IMR-90 (cell line): Measurements from ENCODE around the gene CASP6. TPM values are rescaled to one million over a fixed set of nuclear protein-coding genes. Genes with fewer than 3 reads are reported as not detected.

Source experiments
- ATAC-seq: fragments of 200-7000 bp; cut with Tn5 transposase; 2 replicates; pipeline ENCODE4 v1.9.1; 2020; ENCODE audit warnings: low read depth, mild to moderate bottlenecking, moderate library complexity
- BruUV-seq: library from RNA; stranded (reverse); fragments of 400-500 nt; replicated peaks from 2 replicates; lab custom pipeline; 2021; lab: Mats Ljungman, UMichigan
- CTCF ChIA-PET: fragments of 300-600 bp; formaldehyde crosslinking; extraction: SDS; loops from one replicate; lab custom pipeline; 2021; ENCODE audit warnings: antibody characterized with exemption; lab: Yijun Ruan, JAX
- POLR2A ChIA-PET: fragments of 300-600 bp; sonication (Branson Sonifier 250); formaldehyde crosslinking; loops from one replicate; lab custom pipeline; 2022; ENCODE audit warnings: antibody characterized with exemption; ENCODE audit not compliant: unreplicated experiment; lab: Charles Lee
- DNase-seq: peaks from one replicate; pipeline ENCODE4 v3.0.0; 2013
- H2AFZ ChIP-seq: replicated peaks from 2 replicates; pipeline ENCODE3; 2013; ENCODE audit warnings: low read length, mild to moderate bottlenecking; ENCODE audit not compliant: poor library complexity
- H2AK5ac ChIP-seq: 2 replicates; pipeline ENCODE4 v1.6.1; 2013; ENCODE audit warnings: low read depth, low read length, inconsistent platforms
- H2AK9ac ChIP-seq: replicated peaks from 2 replicates; pipeline ENCODE3; 2013; ENCODE audit warnings: mild to moderate bottlenecking, low read depth, low read length, moderate library complexity; ENCODE audit not compliant: poor library complexity
- H2BK120ac ChIP-seq: 2 replicates; pipeline ENCODE4 v1.6.1; 2013; ENCODE audit warnings: low read depth, low read length, inconsistent platforms
- H2BK15ac ChIP-seq: 3 replicates; pipeline ENCODE4 v1.6.1; 2013; ENCODE audit warnings: low read depth, low read length, inconsistent platforms
- H2BK20ac ChIP-seq: 2 replicates; pipeline ENCODE4 v1.6.1; 2013; ENCODE audit warnings: low read depth, mild to moderate bottlenecking, inconsistent platforms, low read length, moderate library complexity
- H2BK5ac ChIP-seq: 2 replicates; pipeline ENCODE4 v1.6.1; 2013; ENCODE audit warnings: mild to moderate bottlenecking, low read depth, low read length, inconsistent platforms; ENCODE audit not compliant: poor library complexity, severe bottlenecking
- H3K14ac ChIP-seq: replicated peaks from 2 replicates; pipeline ENCODE4 v1.6.1; 2013; ENCODE audit warnings: low read depth, low read length, inconsistent platforms
- H3K18ac ChIP-seq: 2 replicates; pipeline ENCODE4 v1.6.1; 2013; ENCODE audit warnings: low read depth, low read length, control low read depth
- H3K23ac ChIP-seq: 2 replicates; pipeline ENCODE4 v1.6.1; 2013; ENCODE audit warnings: low read depth, low read length, inconsistent platforms
- H3K27ac ChIP-seq: 2 replicates; pipeline ENCODE4 v1.5.1; 2013; ENCODE audit warnings: mild to moderate bottlenecking, control low read depth, low read length; ENCODE audit not compliant: insufficient read depth
- H3K27me3 ChIP-seq: 2 replicates; pipeline ENCODE4 v1.6.1; 2013; ENCODE audit warnings: low read length; ENCODE audit not compliant: control insufficient read depth, insufficient read depth
- H3K36me3 ChIP-seq: 2 replicates; pipeline ENCODE4 v1.6.1; 2013; ENCODE audit warnings: low read length, mixed read lengths; ENCODE audit not compliant: control insufficient read depth, insufficient read depth
- H3K4ac ChIP-seq: 2 replicates; pipeline ENCODE4 v1.6.1; 2013; ENCODE audit warnings: low read depth, low read length, inconsistent platforms
- H3K4me1 ChIP-seq: 2 replicates; pipeline ENCODE4 v1.6.1; 2013; ENCODE audit warnings: low read length, mixed read lengths; ENCODE audit not compliant: control insufficient read depth, insufficient read depth
- H3K4me2 ChIP-seq: 2 replicates; pipeline ENCODE4 v1.6.1; 2013; ENCODE audit warnings: low read depth, mild to moderate bottlenecking, control low read depth, low read length, moderate library complexity
- H3K4me3 ChIP-seq: 2 replicates; pipeline ENCODE4 v1.5.1; 2013; ENCODE audit warnings: low read depth, mild to moderate bottlenecking, control low read depth, low read length, moderate library complexity; ENCODE audit not compliant: insufficient read depth
- H3K56ac ChIP-seq: 2 replicates; pipeline ENCODE4 v1.6.1; 2013; ENCODE audit warnings: low read length, inconsistent platforms; ENCODE audit not compliant: insufficient read depth; ENCODE audit errors: extremely low read depth
- H3K79me1 ChIP-seq, 2 experiments: 2 replicates each; pipeline ENCODE4 v1.6.1; 2013; ENCODE audit warnings: low read length in 2 of 2, inconsistent platforms in 1 of 2, low read depth in 1 of 2
- H3K9ac ChIP-seq: 2 replicates; pipeline ENCODE4 v1.6.1; 2013; ENCODE audit warnings: low read depth, low read length, control low read depth
- H3K9me1 ChIP-seq: 2 replicates; pipeline ENCODE4 v1.6.1; 2013; ENCODE audit warnings: low read length, inconsistent platforms; ENCODE audit not compliant: insufficient read depth
- H3K9me3 ChIP-seq: 2 replicates; pipeline ENCODE4 v1.6.1; 2013; ENCODE audit warnings: low read length; ENCODE audit not compliant: control insufficient read depth, insufficient read depth
- H4K20me1 ChIP-seq: 2 replicates; pipeline ENCODE4 v1.6.1; 2013; ENCODE audit warnings: low read length, inconsistent platforms; ENCODE audit not compliant: insufficient read depth
- H4K5ac ChIP-seq: 2 replicates; pipeline ENCODE4 v1.6.1; 2013; ENCODE audit warnings: mild to moderate bottlenecking, low read depth, low read length, control low read depth
- H4K8ac ChIP-seq, 2 experiments: 2 replicates each; pipeline ENCODE4 v1.6.1; 2013; ENCODE audit warnings: low read depth in 2 of 2, low read length in 2 of 2, control low read depth in 1 of 2, inconsistent platforms in 1 of 2
- H4K91ac ChIP-seq: 2 replicates; pipeline ENCODE4 v1.6.1; 2013; ENCODE audit warnings: low read depth, low read length, inconsistent platforms; ENCODE audit not compliant: insufficient read depth
- BHLHE40 ChIP-seq: fragments of 150-350 bp; IDR thresholded peaks from 2 replicates; pipeline ENCODE4 v1.6.1; 2016; ENCODE audit warnings: mild to moderate bottlenecking, low read depth, low read length
- CEBPB ChIP-seq: IDR thresholded peaks from 2 replicates; pipeline ENCODE4 v1.6.1; 2012; ENCODE audit warnings: low read depth, low read length, improper control_type of control experiment
- CHD1 ChIP-seq: IDR thresholded peaks from 2 replicates; pipeline ENCODE4 v1.6.1; 2012; ENCODE audit warnings: low read depth, low read length, improper control_type of control experiment
- CTCF ChIP-seq: conservative IDR thresholded peaks from 2 replicates; pipeline ENCODE4 v1.5.1; 2012; ENCODE audit warnings: mild to moderate bottlenecking, low read depth, low read length, improper control_type of control experiment
- ELK1 ChIP-seq: fragments of 150-350 bp; IDR thresholded peaks from 2 replicates; pipeline ENCODE4 v1.6.1; 2016; ENCODE audit warnings: low read depth, mild to moderate bottlenecking, low read length, moderate library complexity, borderline replicate concordance
- FOS ChIP-seq: fragments of 150-350 bp; IDR thresholded peaks from 2 replicates; pipeline ENCODE4 v1.6.1; 2016; ENCODE audit warnings: low read depth, low read length
- MAFK ChIP-seq: IDR thresholded peaks from 2 replicates; pipeline ENCODE4 v1.6.1; 2012; ENCODE audit warnings: low read depth, low read length, improper control_type of control experiment
- MAZ ChIP-seq: IDR thresholded peaks from 2 replicates; pipeline ENCODE4 v1.6.1; 2012; ENCODE audit warnings: low read depth, mild to moderate bottlenecking, low read length, improper control_type of control experiment, moderate library complexity, borderline replicate concordance
- MXI1 ChIP-seq: IDR thresholded peaks from 2 replicates; pipeline ENCODE4 v1.6.1; 2012; ENCODE audit warnings: low read depth, mild to moderate bottlenecking, low read length, moderate library complexity, borderline replicate concordance
- NFE2L2 ChIP-seq: fragments of 150-350 bp; IDR thresholded peaks from 2 replicates; pipeline ENCODE4 v1.6.1; 2016; ENCODE audit warnings: low read depth, mild to moderate bottlenecking, low read length
- POLR2A ChIP-seq: IDR thresholded peaks from 2 replicates; pipeline ENCODE4 v1.6.1; 2012; ENCODE audit warnings: mild to moderate bottlenecking, low read depth, low read length
- RAD21 ChIP-seq: IDR thresholded peaks from 2 replicates; pipeline ENCODE4 v1.6.1; 2012; ENCODE audit warnings: low read length, improper control_type of control experiment
- RCOR1 ChIP-seq: IDR thresholded peaks from 2 replicates; pipeline ENCODE4 v1.6.1; 2012; ENCODE audit warnings: mild to moderate bottlenecking, low read length, improper control_type of control experiment; ENCODE audit not compliant: insufficient replicate concordance
- RFX5 ChIP-seq: IDR thresholded peaks from 2 replicates; pipeline ENCODE4 v1.8.0; 2012; ENCODE audit warnings: low read depth, mild to moderate bottlenecking, low read length, moderate library complexity
- SMC3 ChIP-seq: fragments of 150-350 bp; IDR thresholded peaks from 2 replicates; pipeline ENCODE4 v1.6.1; 2016; ENCODE audit warnings: low read depth, mild to moderate bottlenecking, antibody characterized with exemption, low read length, moderate library complexity
- USF2 ChIP-seq: fragments of 150-350 bp; IDR thresholded peaks from 2 replicates; pipeline ENCODE4 v1.6.1; 2017; ENCODE audit warnings: mild to moderate bottlenecking, antibody characterized with exemption, low read length, low read depth
- WGBS, 2 experiments: methylation state at CpG; one replicate each; pipeline versions ENCODE4 v1.1.5 to v1.1.7; 2013; ENCODE audit warnings: missing lambda C conversion rate in 2 of 2; ENCODE audit not compliant: insufficient read length in 1 of 2; ENCODE audit errors: extremely low coverage in 2 of 2; 5-methylcytosine and 5-hydroxymethylcytosine counted together
- dilution Hi-C: fragments of 300-500 bp; cut with HindIII; formaldehyde crosslinking; loops from one replicate; pipeline ENCODE4 v1.14.3; 2018; ENCODE audit warnings: low sequenced_read_pairs; ENCODE audit not compliant: unreplicated experiment
- in situ Hi-C: fragments of 300-500 bp; cut with MboI; formaldehyde crosslinking; loops from 3 replicates; pipeline ENCODE4 v1.14.3; 2019; ENCODE audit warnings: low sequenced_read_pairs, inconsistent platforms, mixed read lengths
- intact Hi-C: fragments of 100-400 bp; cut with micrococcal nuclease; formaldehyde crosslinking; loops from 2 replicates; pipeline ENCODE4 v1.10.0; 2022
- polyA plus RNA-seq, 3 experiments: library from polyadenylated mRNA; depleted of rRNA; stranded (reverse); fragments of >200 nt; gene quantifications; 2 replicates each; pipeline ENCODE4 v1.2.3, GENCODE V29; 2012; ENCODE audit warnings: low replicate concordance in 1 of 3
- total RNA-seq: library from RNA; depleted of rRNA; stranded (reverse); fragments of >200 nt; gene quantifications from 2 replicates; pipeline ENCODE4 v1.2.3, GENCODE V29; 2012

The CASP6 gene
- total and polyA plus RNA-seq, 2 of the 4 experiments (the other 2 are of a cell fraction), result 25.0 to 44.1 TPM

- DNase-seq, result no peak
- H3K79me1 ChIP-seq, result peaks cover 17 to 19% of the 10 kb centered on the region in 2 experiments
- no peak overlapping the region; the same call in 1 of the 2 replicates for H3K23ac ChIP-seq
- peak overlapping the region; percentile 26; the same call in 1 of the 2 replicates for H3K4me3 ChIP-seq
- in situ Hi-C loops, result loop anchor here (10.0 kb wide), 1 partner anchor 294 kb away; the partner anchor contains the start of gene SEC24B
- no peaks in the 10 kb centered on the region for H3K36me3 ChIP-seq
- no peak overlapping the region; the same call in 1 of the 2 replicates for H3K9ac ChIP-seq
- H2AK5ac ChIP-seq, result no peak overlapping the region
- H3K27ac ChIP-seq, result no peak overlapping the region
- no peak overlapping the region for H3K18ac ChIP-seq
- no peak overlapping the region for H2BK120ac ChIP-seq
- no TSS peak for BruUV-seq
- intact Hi-C loops, result loop anchor here (2.0 kb wide), 1 partner anchor 26 kb away; the partner anchor contains the start of gene CASP6
- ChIA-PET CTCF (no interaction called here), POLR2A (no interaction called here)
- no peak overlapping the region; the same call in 1 of the 2 replicates for H4K5ac ChIP-seq
- H2BK15ac ChIP-seq, result no peak overlapping the region
- no peak overlapping the region for H3K4ac ChIP-seq
- peak overlapping the region; percentile 100 for H3K4me2 ChIP-seq
- H4K8ac ChIP-seq, result no peak overlapping the region
- H3K14ac ChIP-seq, result no peak overlapping the region
- no peak overlapping the region for H4K91ac ChIP-seq
- WGBS, 2 experiments, result 59% methylated on average over 3 of the region's 6 CpGs; no CpG with 5 or more reads in 1 of the 2 experiments
- peak overlapping the region; percentile 55 for H2BK5ac ChIP-seq
- ATAC-seq, result no peak
- no peaks in the 10 kb centered on the region for H4K20me1 ChIP-seq
- no peak overlapping the region for H2BK20ac ChIP-seq
- H2AFZ ChIP-seq, result no peak overlapping the region
- no peaks in the 10 kb centered on the region for H3K27me3 ChIP-seq
- no peak for TF ChIP-seq POLR2A
- TF ChIP-seq RFX5, result no peak
- TF ChIP-seq MXI1, result no peak
- no peak for TF ChIP-seq BHLHE40
- TF ChIP-seq CEBPB, result no peak
- no peak for TF ChIP-seq MAZ
- no peak for TF ChIP-seq SMC3
- no peak for TF ChIP-seq ELK1
- no peak for TF ChIP-seq MAFK
- no peak for TF ChIP-seq CTCF
- TF ChIP-seq NFE2L2, result no peak
- TF ChIP-seq FOS, result no peak
- no peak for TF ChIP-seq CHD1
- TF ChIP-seq RAD21, result no peak
- TF ChIP-seq USF2, result no peak
- TF ChIP-seq RCOR1, result no peak
- no peak overlapping the region for H2AK9ac ChIP-seq
- peaks cover 4% of the 10 kb centered on the region for H3K9me1 ChIP-seq
- no peaks in the 10 kb centered on the region for H3K9me3 ChIP-seq
- H3K4me1 ChIP-seq, result peaks cover 5% of the 10 kb centered on the region; the same call in 1 of the 2 replicates
- H3K56ac ChIP-seq, result no peak overlapping the region
- dilution Hi-C loops, result no loop called here
Observed at GRCh38 chr4:109728385-109728784, 25.1 kb upstream of the CASP6 start.
